ENCODE measurements around the gene VENTX.

DNA sequence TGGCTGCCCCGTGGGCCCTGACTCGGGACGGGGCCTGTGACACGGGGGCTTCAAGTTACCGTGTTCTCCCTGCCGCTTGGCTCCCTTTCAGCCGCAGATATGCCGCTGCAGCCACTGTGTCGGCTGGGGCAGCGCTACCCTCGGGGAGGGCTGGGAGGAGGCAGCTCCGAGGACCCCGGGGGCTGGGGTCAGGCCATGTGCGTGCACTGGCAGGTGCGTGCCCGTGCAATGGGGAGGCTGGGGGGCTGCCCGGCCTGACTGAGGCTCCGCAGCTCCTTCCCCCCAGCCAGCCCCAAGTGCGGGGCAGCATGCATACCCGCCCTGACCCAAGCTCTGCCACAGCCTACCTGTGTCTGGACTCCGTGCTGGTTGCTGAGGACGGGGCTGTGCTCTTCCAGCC is 48.4 kb upstream of the VENTX start:
- TF ChIP-seq, protein P1, sequence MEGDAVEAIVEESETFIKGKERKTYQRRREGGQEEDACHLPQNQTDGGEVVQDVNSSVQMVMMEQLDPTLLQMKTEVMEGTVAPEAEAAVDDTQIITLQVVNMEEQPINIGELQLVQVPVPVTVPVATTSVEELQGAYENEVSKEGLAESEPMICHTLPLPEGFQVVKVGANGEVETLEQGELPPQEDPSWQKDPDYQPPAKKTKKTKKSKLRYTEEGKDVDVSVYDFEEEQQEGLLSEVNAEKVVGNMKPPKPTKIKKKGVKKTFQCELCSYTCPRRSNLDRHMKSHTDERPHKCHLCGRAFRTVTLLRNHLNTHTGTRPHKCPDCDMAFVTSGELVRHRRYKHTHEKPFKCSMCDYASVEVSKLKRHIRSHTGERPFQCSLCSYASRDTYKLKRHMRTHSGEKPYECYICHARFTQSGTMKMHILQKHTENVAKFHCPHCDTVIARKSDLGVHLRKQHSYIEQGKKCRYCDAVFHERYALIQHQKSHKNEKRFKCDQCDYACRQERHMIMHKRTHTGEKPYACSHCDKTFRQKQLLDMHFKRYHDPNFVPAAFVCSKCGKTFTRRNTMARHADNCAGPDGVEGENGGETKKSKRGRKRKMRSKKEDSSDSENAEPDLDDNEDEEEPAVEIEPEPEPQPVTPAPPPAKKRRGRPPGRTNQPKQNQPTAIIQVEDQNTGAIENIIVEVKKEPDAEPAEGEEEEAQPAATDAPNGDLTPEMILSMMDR (IDR thresholded peaks at IDR 0.05): no peak
- no peak for TF ChIP-seq POLR2A (IDR thresholded peaks at IDR 0.05)
